WTC11 (cell line): ENCODE data around the gene AFAP1L2. TPM values are rescaled to one million over a fixed set of nuclear protein-coding genes. Genes with fewer than 3 reads are reported as not detected.

ENCODE experiments used
- ATAC-seq: fragments of 200-7000 bp; cut with Tn5 transposase; 2 replicates; pipeline ENCODE4 v1.10.0; 2021; ENCODE audit warnings: mild to moderate bottlenecking, moderate library complexity
- CTCF ChIA-PET: fragments of 300-600 bp; sonication (Branson Sonifier 250); formaldehyde crosslinking; loops from one replicate; lab custom pipeline; 2021; ENCODE audit warnings: antibody characterized with exemption; lab: Charles Lee
- POLR2A ChIA-PET: fragments of 350-600 bp; sonication (Branson Sonifier 250); formaldehyde crosslinking; loops from one replicate; lab custom pipeline; 2021; ENCODE audit warnings: antibody characterized with exemption; lab: Charles Lee
- DNase-seq: peaks from one replicate; pipeline ENCODE4 v3.0.0; 2021; ENCODE audit warnings: low spot score
- H3K27ac Mint-ChIP-seq: 2 replicates; pipeline ENCODE4 v1.8.0; 2021; ENCODE audit warnings: mixed read lengths
- H3K27me3 Mint-ChIP-seq: 2 replicates; pipeline ENCODE4 v1.8.0; 2021; ENCODE audit warnings: low read depth, mild to moderate bottlenecking, moderate library complexity, mixed read lengths
- H3K36me3 Mint-ChIP-seq: 2 replicates; pipeline ENCODE4 v1.8.0; 2021; ENCODE audit warnings: mixed read lengths
- H3K4me1 Mint-ChIP-seq: 2 replicates; pipeline ENCODE4 v1.8.0; 2022; ENCODE audit warnings: mixed read lengths
- H3K4me3 Mint-ChIP-seq: 2 replicates; pipeline ENCODE4 v1.8.0; 2021; ENCODE audit warnings: mild to moderate bottlenecking, moderate library complexity, mixed read lengths
- H3K9me3 Mint-ChIP-seq: 2 replicates; pipeline ENCODE4 v1.8.0; 2021; ENCODE audit warnings: mixed read lengths
- AFF4 ChIP-seq: sonication (generic); formaldehyde crosslinking; IDR thresholded peaks from 2 replicates; pipeline ENCODE4 v1.8.1; 2023; ENCODE audit warnings: mild to moderate bottlenecking, missing genetic modification reagents, borderline replicate concordance
- ATF1 ChIP-seq: sonication (generic); formaldehyde crosslinking; IDR thresholded peaks from 2 replicates; pipeline ENCODE4 v1.8.1; 2023; ENCODE audit warnings: mild to moderate bottlenecking, moderate library complexity, missing genetic modification reagents
- ATF2 ChIP-seq: sonication (generic); formaldehyde crosslinking; IDR thresholded peaks from 2 replicates; pipeline ENCODE4 v1.8.1; 2022; ENCODE audit warnings: low read depth, missing genetic modification reagents, borderline replicate concordance
- CBFB ChIP-seq: sonication (generic); formaldehyde crosslinking; IDR thresholded peaks from 2 replicates; pipeline ENCODE4 v1.8.1; 2022; ENCODE audit warnings: mild to moderate bottlenecking, low read depth, missing genetic modification reagents
- CREM ChIP-seq: sonication (generic); formaldehyde crosslinking; IDR thresholded peaks from 2 replicates; pipeline ENCODE4 v1.8.1; 2022; ENCODE audit warnings: mild to moderate bottlenecking, missing genetic modification reagents, moderate library complexity
- ESRRA ChIP-seq: sonication (generic); formaldehyde crosslinking; IDR thresholded peaks from 2 replicates; pipeline ENCODE4 v1.8.1; 2022; ENCODE audit warnings: mild to moderate bottlenecking, missing genetic modification reagents, borderline replicate concordance
- FOXP1 ChIP-seq: sonication (generic); formaldehyde crosslinking; IDR thresholded peaks from 2 replicates; pipeline ENCODE4 v1.8.0; 2022; ENCODE audit warnings: missing genetic modification reagents, mild to moderate bottlenecking, moderate library complexity, borderline replicate concordance
- GTF2I ChIP-seq: fragments of 250-450 bp; sonication (Bioruptor Pico); conservative IDR thresholded peaks from 2 replicates; pipeline ENCODE4 v1.4.0; 2021; ENCODE audit warnings: mild to moderate bottlenecking
- IRF2 ChIP-seq: sonication (generic); formaldehyde crosslinking; IDR thresholded peaks from 2 replicates; pipeline ENCODE4 v1.8.0; 2022; ENCODE audit warnings: low read depth, missing genetic modification reagents, borderline replicate concordance
- JUN ChIP-seq: sonication (generic); formaldehyde crosslinking; IDR thresholded peaks from 2 replicates; pipeline ENCODE4 v1.8.0; 2023; ENCODE audit warnings: mild to moderate bottlenecking, missing genetic modification reagents
- KAT7 ChIP-seq: sonication (generic); formaldehyde crosslinking; IDR thresholded peaks from 2 replicates; pipeline ENCODE4 v1.8.1; 2023; ENCODE audit warnings: missing genetic modification reagents, mild to moderate bottlenecking, borderline replicate concordance
- MAX ChIP-seq: sonication (generic); formaldehyde crosslinking; IDR thresholded peaks from 2 replicates; pipeline ENCODE4 v1.8.0; 2022; ENCODE audit warnings: mild to moderate bottlenecking, missing genetic modification reagents
- NFE2L1 ChIP-seq: sonication (generic); formaldehyde crosslinking; IDR thresholded peaks from 2 replicates; pipeline ENCODE4 v1.8.1; 2023; ENCODE audit warnings: missing genetic modification reagents
- PRDM15 ChIP-seq: sonication (generic); formaldehyde crosslinking; IDR thresholded peaks from 2 replicates; pipeline ENCODE4 v1.8.0; 2022; ENCODE audit warnings: missing genetic modification reagents
- PREB ChIP-seq: sonication (generic); formaldehyde crosslinking; IDR thresholded peaks from 2 replicates; pipeline ENCODE4 v1.8.1; 2022; ENCODE audit warnings: mild to moderate bottlenecking, missing genetic modification reagents, moderate library complexity, borderline replicate concordance
- USF1 ChIP-seq: sonication (generic); formaldehyde crosslinking; IDR thresholded peaks from 2 replicates; pipeline ENCODE4 v1.8.0; 2022; ENCODE audit warnings: mild to moderate bottlenecking, missing genetic modification reagents
- ZBTB21 ChIP-seq: sonication (generic); formaldehyde crosslinking; IDR thresholded peaks from 2 replicates; pipeline ENCODE4 v1.8.1; 2023; ENCODE audit warnings: mild to moderate bottlenecking, missing genetic modification reagents, borderline replicate concordance
- ZNF121 ChIP-seq: sonication (generic); formaldehyde crosslinking; IDR thresholded peaks from 2 replicates; pipeline ENCODE4 v1.8.0; 2023; ENCODE audit warnings: missing genetic modification reagents
- ZNF138 ChIP-seq: sonication (generic); formaldehyde crosslinking; conservative IDR thresholded peaks from 2 replicates; pipeline ENCODE4 v1.8.1; 2022; ENCODE audit warnings: mild to moderate bottlenecking, moderate library complexity, missing genetic modification reagents
- ZNF423 ChIP-seq: fragments of 250-450 bp; sonication (Bioruptor Pico); IDR thresholded peaks from 2 replicates; pipeline ENCODE4 v2.1.2; 2022; ENCODE audit warnings: mild to moderate bottlenecking, moderate library complexity
- total RNA-seq: library from RNA; stranded (reverse); gene quantifications from 3 replicates; pipeline ENCODE4 v1.2.3, GENCODE V29; 2021

AFAP1L2 gene
- total RNA-seq, 1 experiment from 2014 or later = 5.0 TPM

- CTCF ChIA-PET = interaction anchor here (0.8 to 1.3 kb wide), 7 partner anchors 8 to 193 kb away, joined by 3 to 5 read pairs (median 3); no protein-coding TSS in a partner anchor
- Mint-ChIP-seq H3K36me3 (no peaks in the 10 kb centered on the region), H3K27me3 (no peaks in the 10 kb centered on the region), H3K4me3 (no peak overlapping the region), H3K9me3 (no peaks in the 10 kb centered on the region), H3K27ac (no peak overlapping the region), H3K4me1 (no peaks in the 10 kb centered on the region)
- DNase-seq (no peak), ATAC-seq (no peak)
- TF ChIP-seq MAX (CRISPR knock-in tag) (no peak), JUN (CRISPR knock-in tag) (no peak), GTF2I (CRISPR knock-in tag) (no peak), CBFB (CRISPR knock-in tag) (no peak), ATF1 (no peak), KAT7 (CRISPR knock-in tag) (no peak), IRF2 (CRISPR knock-in tag) (no peak), ATF2 (no peak), USF1 (CRISPR knock-in tag) (no peak), ZBTB21 (CRISPR knock-in tag) (no peak), PRDM15 (no peak), ZNF121 (CRISPR knock-in tag) (no peak), AFF4 (CRISPR knock-in tag) (no peak), PREB (CRISPR knock-in tag) (no peak), NFE2L1 (no peak), CREM (CRISPR knock-in tag) (no peak), FOXP1 (CRISPR knock-in tag) (no peak), ESRRA (CRISPR knock-in tag) (no peak), ZNF423 (CRISPR knock-in tag) (no peak), ZNF138 (CRISPR knock-in tag) (no peak)
- POLR2A ChIA-PET = interaction anchor here (0.6 kb wide), 2 partner anchors 40 to 49 kb away, joined by 3 to 4 read pairs; no protein-coding TSS in a partner anchor
Measured at GRCh38 chr10:114278140-114278883, 126.0 kb downstream of the AFAP1L2 start.
